ENCODE data around the gene GPRC5D. TPM values are rescaled to one million over a fixed set of nuclear protein-coding genes. Genes with fewer than 3 reads are reported as not detected.

GPRC5D gene
- total and polyA plus RNA-seq, 7 donors, result not detected

DNA sequence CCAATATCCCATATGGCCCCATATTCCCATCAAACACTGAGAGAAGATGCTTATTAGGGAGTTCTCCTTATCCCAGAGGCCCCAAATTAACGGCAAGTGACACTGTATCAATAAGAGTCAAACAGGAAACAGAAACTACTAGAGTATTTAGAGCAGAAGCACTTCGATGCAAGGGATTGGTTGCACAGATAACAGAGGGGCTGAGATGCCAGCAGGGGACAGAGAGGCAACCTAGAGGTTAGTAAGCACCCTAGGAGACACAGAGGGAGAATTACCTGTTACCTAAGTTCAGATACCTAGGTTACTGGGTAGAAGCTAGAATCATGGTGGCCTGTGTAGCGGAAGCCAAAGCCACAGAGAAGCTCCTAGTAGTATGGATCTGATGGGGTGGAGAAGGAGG, 45.2 kb upstream of the GPRC5D start:
- intact Hi-C loops (cut with DNase I), result no loop called here

GRCh38 chr12:12996209-12996608, 44.2 kb upstream of the GPRC5D start:
- ATAC-seq, result no peak
- no peaks in the 10 kb centered on the region for H3K27me3 ChIP-seq (ENCODE audit: insufficient read depth in 3 of 3, low read length in 2 of 3)

More for the DNA sequence above, 45.2 kb upstream of the GPRC5D start:
- no peaks in the 10 kb centered on the region for H3K9me3 ChIP-seq
- H3K27me3 ChIP-seq (ENCODE audit: insufficient read depth in 3 of 3, low read length in 2 of 3), result no peaks in the 10 kb centered on the region
- H3K4me3 ChIP-seq, result no peak overlapping the region
- DNase-seq (no peak), ATAC-seq (no peak)
- WGBS, 3 donors, result 67 to 72% (median 70%) methylated on average over 3 of the region's 3 CpGs
- no peak for TF ChIP-seq CTCF (IDR thresholded peaks at IDR 0.05)
- H3K27ac ChIP-seq, result no peak overlapping the region
- H3K36me3 ChIP-seq (ENCODE audit: insufficient read depth in 1 of 2, low read depth in 1 of 2), result peaks cover 0 to 4% of the 10 kb centered on the region in 2 donors
- peaks cover 15% of the 10 kb centered on the region for H3K4me1 ChIP-seq

DNA sequence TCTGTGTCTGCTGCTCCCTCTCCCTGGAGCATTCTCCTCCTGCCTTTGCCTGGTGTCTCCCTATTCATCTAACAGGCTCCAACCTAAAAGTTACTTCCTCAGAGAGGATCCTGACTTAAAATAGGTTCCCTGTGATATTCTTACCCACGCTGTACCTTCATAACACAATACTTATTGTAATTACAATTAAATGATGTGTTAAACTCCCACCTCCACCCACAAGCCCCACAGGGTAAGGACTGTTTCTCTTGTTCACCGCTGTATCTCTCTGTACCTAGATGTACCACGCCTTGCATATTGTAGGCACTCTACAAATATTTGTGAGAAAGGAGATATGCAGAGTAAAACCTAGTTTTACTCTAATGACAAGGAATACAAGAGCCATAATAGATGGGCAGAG, 43.1 kb upstream of the GPRC5D start:
- WGBS, 3 donors, result 96 to 98% (median 97%) methylated on average over 3 of the region's 3 CpGs
- H3K36me3 ChIP-seq (ENCODE audit: insufficient read depth in 1 of 2, low read depth in 1 of 2), result peaks cover 0 to 4% of the 10 kb centered on the region in 2 donors
- H3K27me3 ChIP-seq (ENCODE audit: insufficient read depth in 3 of 3, low read length in 2 of 3), result no peaks in the 10 kb centered on the region
- no peak for TF ChIP-seq CTCF (IDR thresholded peaks at IDR 0.05)
- no peak for ATAC-seq
- H3K4me3 ChIP-seq, result no peak overlapping the region
- H3K27ac ChIP-seq, result no peak overlapping the region
- intact Hi-C loops (cut with DNase I), result no loop called here
- no peaks in the 10 kb centered on the region for H3K9me3 ChIP-seq
- peaks cover 15% of the 10 kb centered on the region for H3K4me1 ChIP-seq
- DNase-seq, result no peak

More at GRCh38 chr12:12996209-12996608, 44.2 kb upstream of the GPRC5D start:
- intact Hi-C loops (cut with DNase I), result no loop called here
- Histone ChIP-seq H3K4me3 (no peak overlapping the region), H3K27ac (no peak overlapping the region), H3K36me3 (ENCODE audit: insufficient read depth in 1 of 2, low read depth in 1 of 2) (peaks cover 0 to 4% of the 10 kb centered on the region in 2 donors), H3K4me1 (peaks cover 15% of the 10 kb centered on the region), H3K9me3 (no peaks in the 10 kb centered on the region)
- no peak for DNase-seq
- no peak for TF ChIP-seq CTCF (IDR thresholded peaks at IDR 0.05)
- WGBS, 3 donors, result 57 to 74% (median 64%) methylated on average over 3 of the region's 3 CpGs

- ATAC-seq (no peak), DNase-seq (no peak)
- no peak overlapping the region for H3K4me3 ChIP-seq
- no peak overlapping the region for H3K27ac ChIP-seq
- H3K27me3 ChIP-seq (ENCODE audit: insufficient read depth in 3 of 3, low read length in 2 of 3), result no peaks in the 10 kb centered on the region
- H3K36me3 ChIP-seq (ENCODE audit: insufficient read depth in 1 of 2, low read depth in 1 of 2), result peaks cover 4 to 12% of the 10 kb centered on the region in 2 donors
- H3K9me3 ChIP-seq, result no peaks in the 10 kb centered on the region
- WGBS, 3 donors, result 95 to 100% (median 97%) methylated on average over 4 of the region's 4 CpGs
- no peak for TF ChIP-seq CTCF (IDR thresholded peaks at IDR 0.05)
- intact Hi-C loops (cut with DNase I), result no loop called here
- H3K4me1 ChIP-seq, result peaks cover 9% of the 10 kb centered on the region
These were observed 41.4 kb upstream of the GPRC5D start for GRCh38 chr12:12993367-12993766.

All from psoas muscle (tissue), 8 donors.